ENCODE data around the gene LACTB.
"Not testable (repeated sequence)": the region's sequence is repeated elsewhere in the genome, so short reads cannot be mapped to it uniquely, and the experiment has no call there.

LACTB gene

GRCh38 chr15:63090472-63090871 is 31.2 kb upstream of the LACTB start:
- Histone ChIP-seq H3K4me1 (ENCODE audit: control insufficient read depth, insufficient read depth, low read length) (peaks cover 5% of the 10 kb centered on the region), H3K27me3 (ENCODE audit: control insufficient read depth, insufficient read depth, low read length) (no peaks in the 10 kb centered on the region), H3K4me3 (ENCODE audit: low read length) (no peak overlapping the region), H3K27ac (ENCODE audit: low read length) (no peak overlapping the region), H3K36me3 (ENCODE audit: control insufficient read depth, insufficient read depth, low read length) (no peaks in the 10 kb centered on the region), H3K9me3 (ENCODE audit: control insufficient read depth, insufficient read depth, low read length) (no peaks in the 10 kb centered on the region)
- WGBS (ENCODE audit: insufficient coverage, insufficient read length) = no CpG with 5 or more reads among the region's 9 CpGs
- DNase-seq (ENCODE audit: low read depth, low spot score) = no peak

GRCh38 chr15:63090887-63091286 is 30.8 kb upstream of the LACTB start:
- Histone ChIP-seq H3K27ac (ENCODE audit: low read length) (no peak overlapping the region), H3K9me3 (ENCODE audit: control insufficient read depth, insufficient read depth, low read length) (no peaks in the 10 kb centered on the region), H3K4me1 (ENCODE audit: control insufficient read depth, insufficient read depth, low read length) (peaks cover 5% of the 10 kb centered on the region), H3K27me3 (ENCODE audit: control insufficient read depth, insufficient read depth, low read length) (no peaks in the 10 kb centered on the region), H3K36me3 (ENCODE audit: control insufficient read depth, insufficient read depth, low read length) (no peaks in the 10 kb centered on the region), H3K4me3 (ENCODE audit: low read length) (no peak overlapping the region)
- WGBS (ENCODE audit: insufficient coverage, insufficient read length) = no CpG with 5 or more reads among the region's 10 CpGs
- DNase-seq (ENCODE audit: low read depth, low spot score) = no peak

- H3K9me3 ChIP-seq (ENCODE audit: control insufficient read depth, insufficient read depth, low read length) = no peaks in the 10 kb centered on the region
- H3K36me3 ChIP-seq (ENCODE audit: control insufficient read depth, insufficient read depth, low read length) = no peaks in the 10 kb centered on the region
- H3K27ac ChIP-seq (ENCODE audit: low read length) = no peak overlapping the region
- H3K4me3 ChIP-seq (ENCODE audit: low read length) = no peak overlapping the region
- peaks cover 3% of the 10 kb centered on the region for H3K4me1 ChIP-seq (ENCODE audit: control insufficient read depth, insufficient read depth, low read length)
- WGBS (ENCODE audit: insufficient coverage, insufficient read length) = no CpG with 5 or more reads among the region's 4 CpGs
- no peaks in the 10 kb centered on the region for H3K27me3 ChIP-seq (ENCODE audit: control insufficient read depth, insufficient read depth, low read length)
- no peak for DNase-seq (ENCODE audit: low read depth, low spot score)
These were observed 29.8 kb upstream of the LACTB start for GRCh38 chr15:63091679-63092446.

- Histone ChIP-seq H3K4me3 (ENCODE audit: low read length) (no peak overlapping the region), H3K36me3 (ENCODE audit: control insufficient read depth, insufficient read depth, low read length) (no peaks in the 10 kb centered on the region), H3K27me3 (ENCODE audit: control insufficient read depth, insufficient read depth, low read length) (no peaks in the 10 kb centered on the region), H3K27ac (ENCODE audit: low read length) (no peak overlapping the region), H3K9me3 (ENCODE audit: control insufficient read depth, insufficient read depth, low read length) (no peaks in the 10 kb centered on the region), H3K4me1 (ENCODE audit: control insufficient read depth, insufficient read depth, low read length) (peaks cover 3% of the 10 kb centered on the region; the same call in 1 of the 2 replicates)
- no CpG with 5 or more reads among the region's 6 CpGs for WGBS (ENCODE audit: insufficient coverage, insufficient read length)
- peak; percentile 96 for DNase-seq (ENCODE audit: low read depth, low spot score)
These were observed 28.0 kb upstream of the LACTB start for GRCh38 chr15:63093486-63094205.

GRCh38 chr15:63094495-63094931 is 27.1 kb upstream of the LACTB start:
- Histone ChIP-seq H3K36me3 (ENCODE audit: control insufficient read depth, insufficient read depth, low read length) (no peaks in the 10 kb centered on the region), H3K27ac (ENCODE audit: low read length) (no peak overlapping the region), H3K9me3 (ENCODE audit: control insufficient read depth, insufficient read depth, low read length) (no peaks in the 10 kb centered on the region), H3K27me3 (ENCODE audit: control insufficient read depth, insufficient read depth, low read length) (no peaks in the 10 kb centered on the region), H3K4me1 (ENCODE audit: control insufficient read depth, insufficient read depth, low read length) (peaks cover 1% of the 10 kb centered on the region; the same call in 1 of the 2 replicates), H3K4me3 (ENCODE audit: low read length) (no peak overlapping the region)
- WGBS (ENCODE audit: insufficient coverage, insufficient read length) = no CpG with 5 or more reads among the region's 2 CpGs
- DNase-seq (ENCODE audit: low read depth, low spot score) = no peak

GRCh38 chr15:63096178-63096577 is 25.5 kb upstream of the LACTB start:
- H3K4me1 ChIP-seq (ENCODE audit: control insufficient read depth, insufficient read depth, low read length) = no peaks in the 10 kb centered on the region
- H3K4me3 ChIP-seq (ENCODE audit: low read length) = no peak overlapping the region
- no peaks in the 10 kb centered on the region for H3K36me3 ChIP-seq (ENCODE audit: control insufficient read depth, insufficient read depth, low read length)
- no CpG with 5 or more reads among the region's 4 CpGs for WGBS (ENCODE audit: insufficient coverage, insufficient read length)
- no peaks in the 10 kb centered on the region for H3K27me3 ChIP-seq (ENCODE audit: control insufficient read depth, insufficient read depth, low read length)
- DNase-seq (ENCODE audit: low read depth, low spot score) = no peak
- no peaks in the 10 kb centered on the region for H3K9me3 ChIP-seq (ENCODE audit: control insufficient read depth, insufficient read depth, low read length)
- H3K27ac ChIP-seq (ENCODE audit: low read length) = no peak overlapping the region

GRCh38 chr15:63098901-63099300 is 22.8 kb upstream of the LACTB start:
- DNase-seq (ENCODE audit: low read depth, low spot score); H3K27me3 ChIP-seq (ENCODE audit: control insufficient read depth, insufficient read depth, low read length); H3K36me3 ChIP-seq (ENCODE audit: control insufficient read depth, insufficient read depth, low read length); H3K4me1 ChIP-seq (ENCODE audit: control insufficient read depth, insufficient read depth, low read length); H3K4me3 ChIP-seq (ENCODE audit: low read length); H3K9me3 ChIP-seq (ENCODE audit: control insufficient read depth, insufficient read depth, low read length); H3K27ac ChIP-seq (ENCODE audit: low read length): not testable (repeated sequence)
- no CpG with 5 or more reads among the region's 33 CpGs for WGBS (ENCODE audit: insufficient coverage, insufficient read length)

GRCh38 chr15:63099581-63099980 is 22.1 kb upstream of the LACTB start:
- not testable (repeated sequence) for H3K4me1 ChIP-seq (ENCODE audit: control insufficient read depth, insufficient read depth, low read length); H3K27ac ChIP-seq (ENCODE audit: low read length); H3K27me3 ChIP-seq (ENCODE audit: control insufficient read depth, insufficient read depth, low read length); H3K4me3 ChIP-seq (ENCODE audit: low read length); H3K36me3 ChIP-seq (ENCODE audit: control insufficient read depth, insufficient read depth, low read length); H3K9me3 ChIP-seq (ENCODE audit: control insufficient read depth, insufficient read depth, low read length); DNase-seq (ENCODE audit: low read depth, low spot score)
- WGBS (ENCODE audit: insufficient coverage, insufficient read length) = no CpG with 5 or more reads among the region's 5 CpGs

- Histone ChIP-seq H3K36me3 (ENCODE audit: control insufficient read depth, insufficient read depth, low read length) (no peaks in the 10 kb centered on the region), H3K4me1 (ENCODE audit: control insufficient read depth, insufficient read depth, low read length) (no peaks in the 10 kb centered on the region), H3K4me3 (ENCODE audit: low read length) (no peak overlapping the region), H3K27ac (ENCODE audit: low read length) (no peak overlapping the region), H3K27me3 (ENCODE audit: control insufficient read depth, insufficient read depth, low read length) (no peaks in the 10 kb centered on the region), H3K9me3 (ENCODE audit: control insufficient read depth, insufficient read depth, low read length) (no peaks in the 10 kb centered on the region)
- no CpG with 5 or more reads among the region's 3 CpGs for whole genome bisulfite sequencing (ENCODE audit: insufficient coverage, insufficient read length)
- DNase-seq (ENCODE audit: low read depth, low spot score) = no peak
These were observed 18.2 kb upstream of the LACTB start for GRCh38 chr15:63103416-63103815.

GRCh38 chr15:63104727-63105126 is 16.9 kb upstream of the LACTB start:
- 100% methylated on average over 1 of the region's 7 CpGs for WGBS (ENCODE audit: insufficient coverage, insufficient read length)
- Histone ChIP-seq H3K27ac (ENCODE audit: low read length) (no peak overlapping the region), H3K36me3 (ENCODE audit: control insufficient read depth, insufficient read depth, low read length) (no peaks in the 10 kb centered on the region), H3K27me3 (ENCODE audit: control insufficient read depth, insufficient read depth, low read length) (no peaks in the 10 kb centered on the region), H3K9me3 (ENCODE audit: control insufficient read depth, insufficient read depth, low read length) (no peaks in the 10 kb centered on the region), H3K4me1 (ENCODE audit: control insufficient read depth, insufficient read depth, low read length) (no peaks in the 10 kb centered on the region), H3K4me3 (ENCODE audit: low read length) (no peak overlapping the region)
- DNase-seq (ENCODE audit: low read depth, low spot score) = no peak

Data from iPS DF 6.9 (cell line).